ENCODE measurements around the gene IL1RAP.
A peak's percentile ranks its signal among the peaks of the same experiment; 100 is the strongest.
"Not testable (repeated sequence)": the region's sequence is repeated elsewhere in the genome, so short reads cannot be mapped to it uniquely, and the experiment has no call there.

The IL1RAP gene

GRCh38 chr3:190513409-190514370 is at the start of gene IL1RAP:
Gene IL1RAP, plus strand, starts transcription at chr3:190514085. Its CDS starts 50,205 bp downstream, at chr3:190564290.
- peak; percentile 49 to 72 (median 63) for DNase-seq (ENCODE audit: low read depth in 3 of 3, low spot score in 1 of 3)

- DNase-seq (ENCODE audit: low read depth in 3 of 3, low spot score in 1 of 3) = no peak
Measured at GRCh38 chr3:190467922-190468321, 46.0 kb upstream of the IL1RAP start.

GRCh38 chr3:190473261-190473660 is 40.6 kb upstream of the IL1RAP start:
- not testable (repeated sequence) for DNase-seq (ENCODE audit: low read depth in 3 of 3, low spot score in 1 of 3)

GRCh38 chr3:190481779-190482178 is 32.1 kb upstream of the IL1RAP start:
- DNase-seq (ENCODE audit: low read depth in 3 of 3, low spot score in 1 of 3) = no peak

- no peak for DNase-seq (ENCODE audit: low read depth in 3 of 3, low spot score in 1 of 3)
Measured at GRCh38 chr3:190485830-190486532, 27.9 kb upstream of the IL1RAP start.

GRCh38 chr3:190486533-190486864 is 27.4 kb upstream of the IL1RAP start:
- no peak for DNase-seq (ENCODE audit: low read depth in 3 of 3, low spot score in 1 of 3)

- no peak for DNase-seq (ENCODE audit: low read depth in 3 of 3, low spot score in 1 of 3)
Measured at GRCh38 chr3:190486908-190487607, 26.8 kb upstream of the IL1RAP start.

- DNase-seq (ENCODE audit: low read depth in 3 of 3, low spot score in 1 of 3) = no peak
Measured at GRCh38 chr3:190491533-190492054, 22.3 kb upstream of the IL1RAP start.

- DNase-seq (ENCODE audit: low read depth in 3 of 3, low spot score in 1 of 3) = no peak
Measured at GRCh38 chr3:190492129-190492528, 21.8 kb upstream of the IL1RAP start.

- DNase-seq (ENCODE audit: low read depth in 3 of 3, low spot score in 1 of 3) = no peak
Measured at GRCh38 chr3:190492966-190493365, 20.9 kb upstream of the IL1RAP start.

- DNase-seq (ENCODE audit: low read depth in 3 of 3, low spot score in 1 of 3) = no peak
Measured at GRCh38 chr3:190494907-190495306, 19.0 kb upstream of the IL1RAP start.

GRCh38 chr3:190495354-190495753 is 18.5 kb upstream of the IL1RAP start:
- DNase-seq (ENCODE audit: low read depth in 3 of 3, low spot score in 1 of 3) = no peak

GRCh38 chr3:190495796-190496195 is 18.1 kb upstream of the IL1RAP start:
- no peak for DNase-seq (ENCODE audit: low read depth in 3 of 3, low spot score in 1 of 3)

- no peak for DNase-seq (ENCODE audit: low read depth in 3 of 3, low spot score in 1 of 3)
Measured at GRCh38 chr3:190496859-190497258, 17.0 kb upstream of the IL1RAP start.

GRCh38 chr3:190497811-190498210 is 16.1 kb upstream of the IL1RAP start:
- no peak for DNase-seq (ENCODE audit: low read depth in 3 of 3, low spot score in 1 of 3)

- no peak for DNase-seq (ENCODE audit: low read depth in 3 of 3, low spot score in 1 of 3)
Measured at GRCh38 chr3:190498293-190498692, 15.6 kb upstream of the IL1RAP start.

GRCh38 chr3:190499122-190499521 is 14.8 kb upstream of the IL1RAP start:
- no peak for DNase-seq (ENCODE audit: low read depth in 3 of 3, low spot score in 1 of 3)

GRCh38 chr3:190502946-190503345 is 10.9 kb upstream of the IL1RAP start:
- DNase-seq (ENCODE audit: low read depth in 3 of 3, low spot score in 1 of 3) = no peak

- DNase-seq (ENCODE audit: low read depth in 3 of 3, low spot score in 1 of 3) = no peak
Measured at GRCh38 chr3:190504354-190505125, 9.3 kb upstream of the IL1RAP start.

- no peak for DNase-seq (ENCODE audit: low read depth in 3 of 3, low spot score in 1 of 3)
Measured at GRCh38 chr3:190505381-190506003, 8.4 kb upstream of the IL1RAP start.
